CD8-positive, alpha-beta memory T cell (primary cell): Measurements from ENCODE around the gene KCNN4. TPM values are rescaled to one million over a fixed set of nuclear protein-coding genes. Genes with fewer than 3 reads are reported as not detected.

Experiments
- CTCF ChIA-PET: fragments of 350-600 bp; sonication (Branson Sonifier 250); formaldehyde crosslinking; loops from one replicate; lab custom pipeline; 2021; ENCODE audit warnings: antibody characterized with exemption; lab: Charles Lee
- POLR2A ChIA-PET: fragments of 350-600 bp; sonication (Branson Sonifier 250); formaldehyde crosslinking; loops from one replicate; lab custom pipeline; 2021; ENCODE audit warnings: antibody characterized with exemption; lab: Charles Lee
- DNase-seq, 5 donors: peaks; one replicate each; pipeline versions ENCODE4 v3.0.0 to v3.0.0-alpha.2; 2020 to 2022; ENCODE audit warnings: mixed read lengths in 1 of 5
- H3K27ac ChIP-seq: one replicate; pipeline ENCODE4 v1.7.0; 2013; ENCODE audit warnings: low read depth, mild to moderate bottlenecking, low read length, moderate library complexity
- H3K27me3 ChIP-seq: 2 replicates; pipeline ENCODE4 v1.7.0; 2013; ENCODE audit warnings: low read length, mild to moderate bottlenecking; ENCODE audit not compliant: insufficient read depth, poor library complexity, severe bottlenecking
- H3K36me3 ChIP-seq: 2 replicates; pipeline ENCODE4 v1.7.0; 2013; ENCODE audit warnings: mild to moderate bottlenecking, low read length, moderate library complexity; ENCODE audit not compliant: insufficient read depth
- H3K4me1 ChIP-seq: 2 replicates; pipeline ENCODE4 v1.7.0; 2013; ENCODE audit warnings: mild to moderate bottlenecking, low read length, moderate library complexity; ENCODE audit not compliant: insufficient read depth
- H3K4me3 ChIP-seq: 2 replicates; pipeline ENCODE4 v1.7.0; 2013; ENCODE audit warnings: mild to moderate bottlenecking, low read length
- H3K9me3 ChIP-seq: 2 replicates; pipeline ENCODE4 v1.7.0; 2013; ENCODE audit warnings: mild to moderate bottlenecking, low read length
- H3K27ac Mint-ChIP-seq, 8 donors: one replicate each; pipeline ENCODE4 v1.8.0; 2020 to 2021; ENCODE audit warnings: mixed read lengths in 8 of 8, mild to moderate bottlenecking in 6 of 8, inconsistent platforms in 3 of 8, moderate library complexity in 3 of 8
- H3K27me3 Mint-ChIP-seq, 2 donors: one replicate each; pipeline ENCODE4 v1.8.0; 2020 to 2021; ENCODE audit warnings: mixed read lengths in 2 of 2, mild to moderate bottlenecking in 1 of 2, moderate library complexity in 1 of 2
- H3K36me3 Mint-ChIP-seq, 3 donors: one replicate each; pipeline ENCODE4 v1.8.0; 2020 to 2021; ENCODE audit warnings: mixed read lengths in 3 of 3, inconsistent platforms in 1 of 3, mild to moderate bottlenecking in 1 of 3
- H3K4me1 Mint-ChIP-seq, 3 donors: one replicate each; pipeline ENCODE4 v1.8.0; 2020 to 2021; ENCODE audit warnings: mixed read lengths in 3 of 3, inconsistent platforms in 1 of 3, mild to moderate bottlenecking in 1 of 3
- H3K4me3 Mint-ChIP-seq, 7 donors: one replicate each; pipeline ENCODE4 v1.8.0; 2020 to 2021; ENCODE audit warnings: mixed read lengths in 7 of 7, mild to moderate bottlenecking in 6 of 7, moderate library complexity in 4 of 7, inconsistent platforms in 2 of 7
- H3K9me3 Mint-ChIP-seq, 5 donors: one replicate each; pipeline ENCODE4 v1.8.0; 2020 to 2022; ENCODE audit warnings: mixed read lengths in 5 of 5, mild to moderate bottlenecking in 3 of 5, moderate library complexity in 2 of 5, inconsistent platforms in 1 of 5
- polyA plus RNA-seq: library from polyadenylated mRNA; unstranded; fragments of 300-500 nt; fragmentation: Illumina TruSeq; gene quantifications from one replicate; pipeline ENCODE4 v1.2.3, GENCODE V29; 2021
- total RNA-seq, 2 experiments: library from RNA; stranded (reverse); gene quantifications; one replicate each; pipeline ENCODE4 v1.2.3, GENCODE V29; 2021

The KCNN4 gene
- total and polyA plus RNA-seq, 3 experiments from 2014 or later = 8.3 to 97.6 (median 93.8) TPM

DNA sequence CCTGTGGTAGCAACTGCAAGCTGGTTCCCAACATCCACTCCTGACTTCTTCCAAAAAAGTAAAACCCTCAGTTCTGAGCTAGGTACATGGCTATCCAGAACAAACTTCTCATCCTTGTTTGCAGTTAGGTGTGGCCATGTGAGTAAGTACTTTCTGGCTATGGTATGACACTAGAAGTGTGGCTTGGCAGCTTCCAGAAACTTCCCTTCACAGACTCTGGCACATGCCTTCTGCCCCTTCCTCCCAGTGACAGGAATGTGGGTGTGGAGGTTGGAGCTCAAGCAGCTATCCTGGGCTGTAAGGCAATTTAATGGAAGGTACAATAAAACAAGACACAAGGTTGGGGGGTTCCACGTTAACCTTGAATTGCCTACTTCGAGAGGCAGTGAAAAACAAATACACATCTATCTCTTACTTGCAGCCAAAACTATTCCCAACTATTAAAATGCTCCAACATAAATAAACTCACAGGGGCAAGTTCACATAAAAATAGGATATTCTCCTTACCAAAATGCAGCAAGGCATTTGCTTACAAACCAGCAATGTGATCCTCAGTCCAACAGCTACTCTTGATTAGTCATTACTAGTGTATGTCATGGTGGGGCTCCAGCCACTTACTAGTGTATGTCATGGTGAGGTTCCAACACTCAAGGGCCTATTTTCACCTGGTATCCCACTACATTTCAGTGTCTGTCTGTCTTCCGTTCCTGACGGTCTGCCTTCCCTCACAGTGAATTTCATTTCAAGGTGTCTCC is 29.1 kb downstream of the KCNN4 start:
- peaks cover 4 to 59% (median 15%) of the 10 kb centered on the region in 3 donors for H3K36me3 Mint-ChIP-seq
- DNase-seq = no peak
- peaks cover 33% of the 10 kb centered on the region for H3K4me1 ChIP-seq

DNA sequence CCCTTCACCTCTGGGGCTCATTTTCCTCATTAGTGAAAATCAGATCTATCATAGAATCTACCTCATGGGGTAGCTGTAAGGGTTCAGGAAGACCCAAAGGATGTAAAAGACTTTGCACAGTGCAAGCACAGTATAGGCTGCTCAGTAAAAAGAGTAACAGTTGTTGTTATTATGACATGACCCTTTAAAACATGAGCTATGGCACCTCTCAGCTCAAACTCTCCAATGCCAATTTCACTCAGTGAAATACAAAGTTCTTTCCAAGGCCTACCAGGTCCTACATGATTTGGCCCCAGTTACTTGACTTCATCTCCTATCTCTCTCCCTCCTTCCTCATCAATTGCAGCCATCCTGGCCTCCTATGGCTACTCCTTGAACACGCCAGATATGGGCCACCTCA is 30.9 kb downstream of the KCNN4 start:
- Mint-ChIP-seq H3K27ac (peak overlapping the region in 4 of 8 donors; percentile 24 to 85 (median 67)), H3K4me3 (no peak overlapping the region), H3K4me1 (peaks cover 40 to 60% (median 56%) of the 10 kb centered on the region in 3 donors), H3K36me3 (peaks cover 4 to 72% (median 21%) of the 10 kb centered on the region in 3 donors), H3K9me3 (peaks cover 0 to 3% (median 0%) of the 10 kb centered on the region in 5 donors), H3K27me3 (peaks cover 0 to 5% of the 10 kb centered on the region in 2 donors)
- H3K4me1 ChIP-seq = peaks cover 25% of the 10 kb centered on the region
- ChIA-PET CTCF (interaction anchor here (1.1 to 2.0 kb wide), 2 partner anchors 17 to 35 kb away, joined by 3 to 7 read pairs; no protein-coding TSS in a partner anchor), POLR2A (no interaction called here)
- peaks cover 46% of the 10 kb centered on the region for H3K36me3 ChIP-seq
- H3K27ac ChIP-seq = no peak overlapping the region
- DNase-seq = no peak
- no peak overlapping the region for H3K4me3 ChIP-seq
- H3K9me3 ChIP-seq = no peaks in the 10 kb centered on the region
- no peaks in the 10 kb centered on the region for H3K27me3 ChIP-seq

More for the DNA sequence above, 29.1 kb downstream of the KCNN4 start:
- H3K9me3 ChIP-seq = no peaks in the 10 kb centered on the region
- H3K27me3 Mint-ChIP-seq = peaks cover 0 to 5% of the 10 kb centered on the region in 2 donors
- ChIA-PET POLR2A (no interaction called here), CTCF (interaction anchor here (1.0 to 4.2 kb wide), 3 partner anchors 15 to 82 kb away, joined by 3 to 27 read pairs (median 6); partner anchors contain the start of gene PLAUR)
- H3K4me1 Mint-ChIP-seq = peaks cover 46 to 67% (median 62%) of the 10 kb centered on the region in 3 donors
- H3K4me3 ChIP-seq = no peak overlapping the region
- peaks cover 0 to 4% (median 0%) of the 10 kb centered on the region in 5 donors for H3K9me3 Mint-ChIP-seq
- peak overlapping the region; percentile 2 to 98 (median 47) for H3K27ac Mint-ChIP-seq
- H3K27ac ChIP-seq = no peak overlapping the region
- no peaks in the 10 kb centered on the region for H3K27me3 ChIP-seq
- peaks cover 32% of the 10 kb centered on the region for H3K36me3 ChIP-seq
- peak overlapping the region in 2 of 7 donors; percentile 4 to 11 for H3K4me3 Mint-ChIP-seq

DNA sequence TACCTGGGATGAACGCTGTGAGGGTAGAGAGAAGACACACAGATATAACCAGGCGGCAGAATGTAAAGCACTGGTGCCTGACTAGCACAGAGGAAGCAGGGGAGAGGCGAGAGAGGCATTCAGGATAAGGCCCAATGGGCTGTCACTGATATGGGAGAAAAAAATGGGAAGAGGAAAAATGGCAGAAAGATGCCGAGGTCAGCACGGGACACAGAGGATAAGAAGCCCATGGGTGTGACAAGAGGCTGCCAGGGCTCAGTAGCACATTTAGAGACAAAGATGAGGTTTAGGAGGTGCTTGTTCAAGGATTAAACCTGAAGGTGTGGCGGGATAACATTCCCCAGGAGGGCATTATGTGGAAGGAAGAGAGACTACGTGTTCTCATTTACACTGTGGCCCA is 31.6 kb downstream of the KCNN4 start:
- CTCF ChIA-PET = interaction anchor here (1.1 to 2.0 kb wide), 2 partner anchors 18 to 36 kb away, joined by 3 to 7 read pairs; no protein-coding TSS in a partner anchor
- Histone ChIP-seq H3K27me3 (no peaks in the 10 kb centered on the region), H3K4me1 (peaks cover 24% of the 10 kb centered on the region)

DNA sequence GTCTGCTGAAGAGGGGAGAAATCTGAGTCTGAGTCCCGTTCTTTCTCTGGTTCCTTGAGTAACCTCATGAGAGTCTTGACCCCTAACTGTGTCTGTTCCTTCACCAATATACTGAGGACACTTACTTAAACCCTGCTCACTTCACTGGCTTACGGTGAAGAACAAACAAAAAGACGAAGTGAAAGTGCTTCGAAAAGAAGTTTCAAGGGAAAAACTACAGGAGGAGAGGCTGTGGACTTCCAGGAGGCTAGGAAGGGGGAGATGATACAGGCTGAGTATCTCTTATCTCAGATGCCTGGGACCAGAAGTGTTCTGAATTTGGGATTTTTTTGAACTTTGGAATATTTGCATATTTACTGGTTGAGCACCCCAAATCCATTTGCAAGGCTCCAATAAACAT is 32.1 kb downstream of the KCNN4 start:
- H3K27ac Mint-ChIP-seq = peak overlapping the region in 6 of 8 donors; percentile 19 to 94 (median 59)
- Histone ChIP-seq H3K4me3 (no peak overlapping the region), H3K9me3 (no peaks in the 10 kb centered on the region), H3K27me3 (no peaks in the 10 kb centered on the region), H3K36me3 (peaks cover 58% of the 10 kb centered on the region), H3K4me1 (peaks cover 20% of the 10 kb centered on the region), H3K27ac (no peak overlapping the region)
- peaks cover 4 to 76% (median 27%) of the 10 kb centered on the region in 3 donors for H3K36me3 Mint-ChIP-seq
- CTCF ChIA-PET = interaction anchor here (2.0 kb wide), 1 partner anchor 18 kb away, joined by 7 read pairs; no protein-coding TSS in a partner anchor
- peaks cover 0 to 2% of the 10 kb centered on the region in 2 donors for H3K27me3 Mint-ChIP-seq
- POLR2A ChIA-PET = no interaction called here
- DNase-seq = no peak
- H3K9me3 Mint-ChIP-seq = no peaks in the 10 kb centered on the region
- H3K4me1 Mint-ChIP-seq = peaks cover 32 to 51% (median 50%) of the 10 kb centered on the region in 3 donors
- H3K4me3 Mint-ChIP-seq = no peak overlapping the region

More for the DNA sequence above, 31.6 kb downstream of the KCNN4 start:
- POLR2A ChIA-PET = no interaction called here
- no peak overlapping the region for H3K4me3 Mint-ChIP-seq
- H3K27ac Mint-ChIP-seq = peak overlapping the region in 3 of 8 donors; percentile 19 to 79 (median 78)
- no peaks in the 10 kb centered on the region for H3K9me3 Mint-ChIP-seq
- peaks cover 36 to 55% (median 55%) of the 10 kb centered on the region in 3 donors for H3K4me1 Mint-ChIP-seq
- no peak for DNase-seq
- peaks cover 53% of the 10 kb centered on the region for H3K36me3 ChIP-seq
- no peak overlapping the region for H3K27ac ChIP-seq
- peaks cover 4 to 72% (median 22%) of the 10 kb centered on the region in 3 donors for H3K36me3 Mint-ChIP-seq
- peaks cover 0 to 2% of the 10 kb centered on the region in 2 donors for H3K27me3 Mint-ChIP-seq
- no peaks in the 10 kb centered on the region for H3K9me3 ChIP-seq
- H3K4me3 ChIP-seq = no peak overlapping the region

DNA sequence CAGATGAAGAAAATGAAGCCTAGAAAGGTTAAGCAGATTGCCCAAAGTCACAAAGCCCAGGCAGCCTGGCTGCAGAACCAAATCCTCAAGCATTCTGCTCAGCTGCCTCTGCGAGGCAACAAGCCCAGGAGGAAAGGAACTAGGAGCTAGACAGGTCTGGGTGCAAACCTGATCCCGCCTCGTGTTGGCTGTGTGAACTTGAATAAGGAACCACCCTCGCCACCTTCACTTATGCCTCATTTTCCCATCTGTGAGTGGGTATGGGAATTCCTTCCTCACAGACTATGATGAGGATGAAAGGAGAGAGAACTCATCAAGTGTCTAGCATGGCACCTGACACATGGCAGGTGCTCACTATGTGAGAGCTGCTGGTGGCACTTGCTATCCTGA is 32.6 kb downstream of the KCNN4 start:
- H3K4me1 ChIP-seq = peaks cover 15% of the 10 kb centered on the region
- no peaks in the 10 kb centered on the region for H3K9me3 ChIP-seq
- DNase-seq = no peak
- no peak overlapping the region for H3K27ac ChIP-seq
- peaks cover 63% of the 10 kb centered on the region for H3K36me3 ChIP-seq
- POLR2A ChIA-PET = no interaction called here
- Mint-ChIP-seq H3K4me1 (peaks cover 30 to 46% (median 45%) of the 10 kb centered on the region in 3 donors), H3K4me3 (peak overlapping the region in 1 of 7 donors; percentile 15), H3K36me3 (peaks cover 4 to 79% (median 27%) of the 10 kb centered on the region in 3 donors), H3K9me3 (no peaks in the 10 kb centered on the region), H3K27ac (peak overlapping the region in 7 of 8 donors; percentile 27 to 95 (median 90)), H3K27me3 (peaks cover 0 to 2% of the 10 kb centered on the region in 2 donors)
- no peak overlapping the region for H3K4me3 ChIP-seq
- H3K27me3 ChIP-seq = no peaks in the 10 kb centered on the region
- CTCF ChIA-PET = interaction anchor here (2.0 kb wide), 1 partner anchor 19 kb away, joined by 7 read pairs; no protein-coding TSS in a partner anchor

DNA sequence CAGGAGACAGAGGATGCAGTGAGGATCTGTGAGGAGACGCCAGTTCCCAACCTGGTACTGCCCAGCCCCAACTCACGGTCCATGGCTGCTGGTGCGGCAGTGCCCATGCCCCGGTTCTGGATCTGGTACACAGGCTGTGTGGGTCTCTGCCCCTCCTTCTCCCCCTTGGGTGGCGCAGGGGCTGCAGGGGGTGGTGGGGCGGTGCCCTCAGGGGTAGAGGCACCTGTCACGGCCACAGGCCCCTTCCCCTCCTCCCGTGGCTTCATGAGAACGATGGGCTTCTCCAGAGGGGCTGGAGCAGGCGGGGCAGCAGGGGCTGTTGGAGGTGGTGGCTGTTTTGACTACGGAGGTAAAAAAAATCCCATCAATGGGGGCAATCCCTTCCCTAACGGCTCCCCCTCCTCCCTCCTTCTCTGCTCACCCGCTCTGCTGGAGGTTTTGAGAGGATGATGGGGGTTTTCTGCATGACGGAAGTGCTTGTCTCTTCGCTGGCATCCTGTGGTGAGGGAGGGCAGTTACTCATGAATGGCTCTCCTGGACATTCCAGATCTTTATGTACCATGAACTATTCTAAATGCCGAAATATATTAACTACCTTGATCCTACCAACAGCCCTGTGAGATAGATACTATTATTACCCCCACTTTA is 33.1 kb downstream of the KCNN4 start:
- H3K27me3 ChIP-seq = no peaks in the 10 kb centered on the region
- ChIA-PET POLR2A (no interaction called here), CTCF (no interaction called here)
- H3K4me3 Mint-ChIP-seq = peak overlapping the region in 3 of 7 donors; percentile 15 to 51 (median 46)
- H3K9me3 ChIP-seq = no peaks in the 10 kb centered on the region
- H3K27ac ChIP-seq = no peak overlapping the region
- no peaks in the 10 kb centered on the region for H3K9me3 Mint-ChIP-seq
- no peak overlapping the region for H3K4me3 ChIP-seq
- H3K27me3 Mint-ChIP-seq = peaks cover 0 to 2% of the 10 kb centered on the region in 2 donors
- DNase-seq = no peak
- H3K36me3 Mint-ChIP-seq = peaks cover 4 to 80% (median 30%) of the 10 kb centered on the region in 3 donors
- peaks cover 25 to 41% (median 40%) of the 10 kb centered on the region in 3 donors for H3K4me1 Mint-ChIP-seq
- H3K4me1 ChIP-seq = peaks cover 10% of the 10 kb centered on the region
- H3K36me3 ChIP-seq = peaks cover 68% of the 10 kb centered on the region
- H3K27ac Mint-ChIP-seq = peak overlapping the region; percentile 27 to 95 (median 89)

DNA sequence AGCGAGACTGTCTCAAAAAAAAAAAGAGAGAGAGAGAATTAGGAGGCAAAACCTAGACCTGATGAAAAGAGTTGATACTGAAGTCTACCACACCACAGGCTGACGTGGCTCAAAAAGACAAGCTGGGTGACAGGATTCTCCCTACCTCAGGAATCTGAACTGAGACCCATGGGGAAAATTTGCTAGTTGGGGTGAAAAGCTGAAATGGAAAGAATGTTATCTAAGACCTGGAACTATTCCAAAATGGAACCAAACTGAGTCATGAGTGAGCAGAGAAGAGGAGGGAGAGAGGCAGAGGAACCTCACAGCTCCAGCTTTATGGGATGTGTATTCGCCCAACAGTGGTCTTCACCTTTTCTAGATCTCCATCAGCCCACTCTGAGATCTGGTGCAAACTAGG is 37.7 kb downstream of the KCNN4 start:
- ChIA-PET POLR2A (no interaction called here), CTCF (interaction anchor here (1.3 to 4.3 kb wide), 2 partner anchors 42 to 65 kb away, joined by 3 to 31 read pairs; no protein-coding TSS in a partner anchor)
- no peaks in the 10 kb centered on the region for H3K4me1 ChIP-seq
- no peak overlapping the region for H3K4me3 ChIP-seq
- no peaks in the 10 kb centered on the region for H3K9me3 ChIP-seq
- no peak for DNase-seq
- no peaks in the 10 kb centered on the region for H3K27me3 ChIP-seq
- Mint-ChIP-seq H3K9me3 (no peaks in the 10 kb centered on the region), H3K36me3 (peaks cover 9 to 86% (median 33%) of the 10 kb centered on the region in 3 donors), H3K4me3 (no peak overlapping the region), H3K4me1 (peaks cover 19 to 26% (median 24%) of the 10 kb centered on the region in 3 donors), H3K27me3 (peaks cover 0 to 2% of the 10 kb centered on the region in 2 donors), H3K27ac (peak overlapping the region in 2 of 8 donors; percentile 60 to 63)
- H3K36me3 ChIP-seq = peaks cover 82% of the 10 kb centered on the region
- no peak overlapping the region for H3K27ac ChIP-seq
